Suprapubic skin (tissue), 4 donors: ENCODE measurements around the gene FCSK.

ENCODE experiments used
- CTCF ChIP-seq, 2 donors: fragments of 200-600 bp in 1 of 2; fragments of 450-650 bp in 1 of 2; sonication (generic) in 1 of 2; IDR thresholded peaks; one replicate each; pipeline ENCODE4 v1.5.1; 2016 to 2019; ENCODE audit warnings: antibody characterized with exemption in 2 of 2, mild to moderate bottlenecking in 1 of 2, moderate library complexity in 1 of 2
- EP300 ChIP-seq: sonication (generic); formaldehyde crosslinking; IDR thresholded peaks from one replicate; pipeline ENCODE4 v1.6.1; 2017; ENCODE audit warnings: antibody characterized with exemption
- POLR2A ChIP-seq, 2 donors: fragments of 450-650 bp; IDR thresholded peaks; one replicate each; pipeline ENCODE4 v1.6.1; 2017; ENCODE audit warnings: antibody characterized with exemption in 2 of 2, mild to moderate bottlenecking in 2 of 2, moderate library complexity in 2 of 2
- POLR2AphosphoS5 ChIP-seq, 3 donors: sonication (generic); formaldehyde crosslinking; IDR thresholded peaks; one replicate each; pipeline ENCODE4 v1.6.1; 2017; ENCODE audit warnings: antibody characterized with exemption in 3 of 3

GRCh38 chr16:70421014-70421413 lies 33.4 kb upstream of the FCSK start:
- TF ChIP-seq POLR2A (IDR thresholded peaks at IDR 0.05), result no peak
- TF ChIP-seq CTCF (IDR thresholded peaks at IDR 0.05), result no peak
- no peak for TF ChIP-seq EP300
- TF ChIP-seq POLR2AphosphoS5 (IDR thresholded peaks at IDR 0.05), result no peak
